HepG2 (cell line): ENCODE results near the gene NFATC1. TPM values are rescaled to one million over a fixed set of nuclear protein-coding genes. Genes with fewer than 3 reads are reported as not detected.

Experiments used
- AGO2 ChIP-seq: fragments of 200-400 bp; formaldehyde crosslinking; optimal IDR thresholded peaks from 2 replicates; pipeline ENCODE3; 2017; ENCODE audit warnings: mild to moderate bottlenecking, low read depth, low read length, moderate library complexity
- ARNTL ChIP-seq: sonication (generic); formaldehyde crosslinking; IDR thresholded peaks from 2 replicates; pipeline ENCODE4 v1.4.0; 2020; ENCODE audit warnings: mild to moderate bottlenecking, missing genetic modification reagents
- KDM2A ChIP-seq: sonication (generic); formaldehyde crosslinking; IDR thresholded peaks from 2 replicates; pipeline ENCODE4 v1.4.0; 2020; ENCODE audit warnings: low read depth, missing genetic modification reagents, borderline replicate concordance
- NONO ChIP-seq, 2 experiments: fragments of 450-650 bp in 1 of 2; sonication (generic) in 1 of 2; formaldehyde crosslinking in 1 of 2; IDR thresholded peaks in 1 of 2; conservative IDR thresholded peaks in 1 of 2; 2 replicates each; pipeline versions ENCODE4 v1.6.1 to v1.8.0; 2017 to 2022; ENCODE audit warnings: mild to moderate bottlenecking in 1 of 2, missing genetic modification reagents in 1 of 2, moderate library complexity in 1 of 2
- PRMT3 ChIP-seq: sonication (generic); formaldehyde crosslinking; IDR thresholded peaks from 2 replicates; pipeline ENCODE4 v1.8.1; 2022; ENCODE audit warnings: low read depth, mild to moderate bottlenecking, moderate library complexity, missing genetic modification reagents, borderline replicate concordance
- RAD21 ChIP-seq: fragments of 450-650 bp; formaldehyde crosslinking; IDR thresholded peaks from 2 replicates; pipeline ENCODE4 v1.5.0; 2020; ENCODE audit warnings: mild to moderate bottlenecking
- REL ChIP-seq: sonication (generic); formaldehyde crosslinking; conservative IDR thresholded peaks from 2 replicates; pipeline ENCODE4 v1.8.0; 2022; ENCODE audit warnings: mild to moderate bottlenecking, missing genetic modification reagents, moderate library complexity
- STAG1 ChIP-seq: sonication (generic); formaldehyde crosslinking; IDR thresholded peaks from 2 replicates; pipeline ENCODE4 v1.4.0; 2020; ENCODE audit warnings: missing genetic modification reagents
- ZNF143 ChIP-seq: sonication (generic); formaldehyde crosslinking; IDR thresholded peaks from 2 replicates; pipeline ENCODE4 v1.4.0; 2020; ENCODE audit warnings: missing genetic modification reagents
- ZNF354B ChIP-seq: sonication (generic); formaldehyde crosslinking; IDR thresholded peaks from 2 replicates; pipeline ENCODE4 v1.8.0; 2022; ENCODE audit warnings: mild to moderate bottlenecking, missing genetic modification reagents
- ZNF501 ChIP-seq: sonication (generic); formaldehyde crosslinking; IDR thresholded peaks from 2 replicates; pipeline ENCODE4 v1.5.1; 2020; ENCODE audit warnings: mild to moderate bottlenecking, moderate library complexity, missing genetic modification reagents
- polyA plus RNA-seq, 8 experiments: library from polyadenylated mRNA; depleted of rRNA in 3 of 8; stranded (reverse) in 7 of 8; unstranded in 1 of 8; fragments of >200 nt; fragmentation: Illumina TruSeq in 4 of 8; extraction: Trizol in 4 of 8; gene quantifications; 2 replicates each; pipeline versions ENCODE4 v1.2.1 to v1.2.3, GENCODE V29; 2011 to 2016; ENCODE audit warnings: low read depth in 4 of 8, missing spikeins in 1 of 8, mixed read lengths in 1 of 8; ENCODE audit not compliant: insufficient read depth in 1 of 8
- total RNA-seq, 5 experiments: library from RNA; depleted of rRNA; stranded (reverse); fragments of >200 nt; fragmentation: Illumina TruSeq; extraction: Trizol; gene quantifications; 2 replicates each; pipeline ENCODE4 v1.2.3, GENCODE V29; 2016; ENCODE audit warnings: low read depth in 1 of 5
- TF ChIP-seq, protein P1 (sequence below): sonication (generic); formaldehyde crosslinking; IDR thresholded peaks from 2 replicates; pipeline ENCODE4 v1.5.0; 2020; ENCODE audit warnings: mild to moderate bottlenecking, missing genetic modification reagents, borderline replicate concordance
- TF ChIP-seq, protein P2 (sequence below): sonication (generic); formaldehyde crosslinking; IDR thresholded peaks from 2 replicates; pipeline ENCODE4 v1.5.0; 2020; ENCODE audit warnings: mild to moderate bottlenecking, missing genetic modification reagents, moderate library complexity

NFATC1 gene
- total and polyA plus RNA-seq, 2 of the 13 experiments (the other 11 are each of a cell fraction or from before 2014, with no cell fraction given) = not detected

DNA sequence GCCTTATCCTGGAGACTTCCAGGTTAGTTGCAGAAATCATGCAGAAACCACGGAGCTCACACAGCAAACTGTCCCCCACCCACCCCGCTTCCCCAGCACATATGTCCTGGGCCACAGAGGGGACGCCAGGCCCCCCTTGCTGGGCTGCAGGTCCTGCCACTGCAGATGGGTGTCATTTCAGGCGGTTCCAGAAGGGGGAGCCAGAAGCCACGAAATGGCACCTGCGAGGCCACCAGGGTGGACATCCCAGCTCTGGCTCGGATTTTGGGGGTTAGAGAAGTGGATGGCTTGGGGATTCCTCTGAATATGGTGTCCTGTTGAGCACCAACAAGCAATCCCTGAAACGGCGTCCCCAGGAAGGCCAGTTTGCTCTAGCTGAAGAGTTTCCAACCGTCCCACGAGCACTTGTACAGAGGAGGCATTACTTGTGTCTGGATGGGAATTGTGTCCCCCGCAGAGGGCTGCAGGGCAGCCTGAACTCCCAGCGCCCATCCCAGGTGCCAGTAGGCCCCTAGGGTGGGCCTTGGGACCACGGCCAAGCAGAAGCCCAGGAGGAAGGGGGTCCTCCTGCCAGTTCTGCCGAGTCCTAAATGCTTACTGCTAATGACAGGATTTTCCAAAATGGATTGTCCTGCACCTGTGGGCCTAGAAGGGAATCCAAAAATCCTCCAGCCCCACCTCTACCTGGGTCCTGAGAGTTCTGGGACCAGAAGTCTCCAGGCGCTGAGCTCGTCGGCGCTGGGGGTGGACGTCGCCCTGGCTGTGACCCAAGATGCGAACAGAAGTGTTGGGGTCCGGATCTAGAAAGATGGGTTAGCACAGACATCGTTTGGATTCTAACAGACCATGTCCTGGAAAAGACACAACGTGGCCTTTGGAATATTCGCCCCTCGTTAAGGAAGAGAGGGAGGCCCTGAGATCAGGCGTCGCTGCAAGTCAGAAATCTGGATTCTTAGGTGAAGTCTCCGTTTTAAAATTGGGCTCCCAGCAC lies 14.6 kb upstream of the NFATC1 start (continued):
- TF ChIP-seq PRMT3 (CRISPR knock-in tag) (0 out of 2 replicates have a peak, but pooled peaks have one; percentile 31), STAG1 (CRISPR knock-in tag) (peak; percentile 91), ZNF501 (CRISPR knock-in tag) (0 out of 2 replicates have a peak, but pooled peaks have one; percentile 33), RAD21 (CRISPR knock-in tag) (peak; percentile 79), ZNF143 (no peak), KDM2A (CRISPR knock-in tag) (peak; percentile 79; the same call in 1 of the 2 replicates), REL (CRISPR knock-in tag) (no peak), ARNTL (CRISPR knock-in tag) (no peak), NONO (IDR thresholded peaks at IDR 0.05) (no peak), NONO (CRISPR knock-in tag; conservative IDR thresholded peaks at IDR 0.05) (0 out of 2 replicates have a peak, but pooled peaks have one; percentile 40), AGO2 (peak; percentile 42), ZNF354B (CRISPR knock-in tag) (no peak)
- TF ChIP-seq, protein P1, sequence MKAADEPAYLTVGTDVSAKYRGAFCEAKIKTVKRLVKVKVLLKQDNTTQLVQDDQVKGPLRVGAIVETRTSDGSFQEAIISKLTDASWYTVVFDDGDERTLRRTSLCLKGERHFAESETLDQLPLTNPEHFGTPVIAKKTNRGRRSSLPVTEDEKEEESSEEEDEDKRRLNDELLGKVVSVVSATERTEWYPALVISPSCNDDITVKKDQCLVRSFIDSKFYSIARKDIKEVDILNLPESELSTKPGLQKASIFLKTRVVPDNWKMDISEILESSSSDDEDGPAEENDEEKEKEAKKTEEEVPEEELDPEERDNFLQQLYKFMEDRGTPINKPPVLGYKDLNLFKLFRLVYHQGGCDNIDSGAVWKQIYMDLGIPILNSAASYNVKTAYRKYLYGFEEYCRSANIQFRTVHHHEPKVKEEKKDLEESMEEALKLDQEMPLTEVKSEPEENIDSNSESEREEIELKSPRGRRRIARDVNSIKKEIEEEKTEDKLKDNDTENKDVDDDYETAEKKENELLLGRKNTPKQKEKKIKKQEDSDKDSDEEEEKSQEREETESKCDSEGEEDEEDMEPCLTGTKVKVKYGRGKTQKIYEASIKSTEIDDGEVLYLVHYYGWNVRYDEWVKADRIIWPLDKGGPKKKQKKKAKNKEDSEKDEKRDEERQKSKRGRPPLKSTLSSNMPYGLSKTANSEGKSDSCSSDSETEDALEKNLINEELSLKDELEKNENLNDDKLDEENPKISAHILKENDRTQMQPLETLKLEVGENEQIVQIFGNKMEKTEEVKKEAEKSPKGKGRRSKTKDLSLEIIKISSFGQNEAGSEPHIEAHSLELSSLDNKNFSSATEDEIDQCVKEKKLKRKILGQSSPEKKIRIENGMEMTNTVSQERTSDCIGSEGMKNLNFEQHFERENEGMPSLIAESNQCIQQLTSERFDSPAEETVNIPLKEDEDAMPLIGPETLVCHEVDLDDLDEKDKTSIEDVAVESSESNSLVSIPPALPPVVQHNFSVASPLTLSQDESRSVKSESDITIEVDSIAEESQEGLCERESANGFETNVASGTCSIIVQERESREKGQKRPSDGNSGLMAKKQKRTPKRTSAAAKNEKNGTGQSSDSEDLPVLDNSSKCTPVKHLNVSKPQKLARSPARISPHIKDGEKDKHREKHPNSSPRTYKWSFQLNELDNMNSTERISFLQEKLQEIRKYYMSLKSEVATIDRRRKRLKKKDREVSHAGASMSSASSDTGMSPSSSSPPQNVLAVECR = 0 out of 2 replicates have a peak, but pooled peaks have one; percentile 15
- TF ChIP-seq, protein P2, sequence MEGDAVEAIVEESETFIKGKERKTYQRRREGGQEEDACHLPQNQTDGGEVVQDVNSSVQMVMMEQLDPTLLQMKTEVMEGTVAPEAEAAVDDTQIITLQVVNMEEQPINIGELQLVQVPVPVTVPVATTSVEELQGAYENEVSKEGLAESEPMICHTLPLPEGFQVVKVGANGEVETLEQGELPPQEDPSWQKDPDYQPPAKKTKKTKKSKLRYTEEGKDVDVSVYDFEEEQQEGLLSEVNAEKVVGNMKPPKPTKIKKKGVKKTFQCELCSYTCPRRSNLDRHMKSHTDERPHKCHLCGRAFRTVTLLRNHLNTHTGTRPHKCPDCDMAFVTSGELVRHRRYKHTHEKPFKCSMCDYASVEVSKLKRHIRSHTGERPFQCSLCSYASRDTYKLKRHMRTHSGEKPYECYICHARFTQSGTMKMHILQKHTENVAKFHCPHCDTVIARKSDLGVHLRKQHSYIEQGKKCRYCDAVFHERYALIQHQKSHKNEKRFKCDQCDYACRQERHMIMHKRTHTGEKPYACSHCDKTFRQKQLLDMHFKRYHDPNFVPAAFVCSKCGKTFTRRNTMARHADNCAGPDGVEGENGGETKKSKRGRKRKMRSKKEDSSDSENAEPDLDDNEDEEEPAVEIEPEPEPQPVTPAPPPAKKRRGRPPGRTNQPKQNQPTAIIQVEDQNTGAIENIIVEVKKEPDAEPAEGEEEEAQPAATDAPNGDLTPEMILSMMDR (CRISPR knock-in tag) = peak; percentile 88
